Measurements from ENCODE around the gene FOXP1. TPM values are rescaled to one million over a fixed set of nuclear protein-coding genes. Genes with fewer than 3 reads are reported as not detected.

The FOXP1 gene
- total RNA-seq, 4 donors from 2014 or later: 169 to 300 (median 202) TPM

GRCh38 chr3:71547249-71548198 is 36.0 kb downstream of the FOXP1 start:
- Histone ChIP-seq H3K4me1 (peaks cover 7 to 67% (median 10%) of the 10 kb centered on the region in 3 donors), H3K27ac (peak overlapping the region in 3 of 4 donors; percentile 4 to 57 (median 30)), H3K36me3 (no peaks in the 10 kb centered on the region), H3K9me3 (no peaks in the 10 kb centered on the region), H3K27me3 (no peaks in the 10 kb centered on the region), H3K4me3 (no peak overlapping the region)
- ATAC-seq: peak; percentile 62
- TF ChIP-seq EP300 (IDR thresholded peaks at IDR 0.05) (no peak), POLR2A (IDR thresholded peaks at IDR 0.05) (no peak), CTCF (IDR thresholded peaks at IDR 0.05) (no peak), POLR2AphosphoS5 (IDR thresholded peaks at IDR 0.05) (no peak)
- 83% methylated on average over 4 of the region's 4 CpGs; no CpG with 5 or more reads in 1 of the 2 donors for WGBS, 2 donors (ENCODE audit: low coverage in 1 of 2)

GRCh38 chr3:71546821-71547220 is 36.7 kb downstream of the FOXP1 start:
- no peak for ATAC-seq
- Histone ChIP-seq H3K4me1 (peaks cover 10 to 74% (median 14%) of the 10 kb centered on the region in 3 donors), H3K27ac (peak overlapping the region in 3 of 4 donors; percentile 4 to 57 (median 30)), H3K4me3 (no peak overlapping the region), H3K9me3 (no peaks in the 10 kb centered on the region), H3K36me3 (no peaks in the 10 kb centered on the region), H3K27me3 (no peaks in the 10 kb centered on the region)
- TF ChIP-seq CTCF (IDR thresholded peaks at IDR 0.05) (no peak), POLR2A (IDR thresholded peaks at IDR 0.05) (no peak), POLR2AphosphoS5 (IDR thresholded peaks at IDR 0.05) (no peak), EP300 (IDR thresholded peaks at IDR 0.05) (no peak)
- WGBS, 2 donors (ENCODE audit: low coverage in 1 of 2): 66 to 92% methylated on average over 1 to 2 of the region's 2 CpGs

- Histone ChIP-seq H3K27me3 (no peaks in the 10 kb centered on the region), H3K27ac (no peak overlapping the region), H3K36me3 (no peaks in the 10 kb centered on the region), H3K4me1 (peaks cover 10 to 77% (median 18%) of the 10 kb centered on the region in 3 donors), H3K9me3 (no peaks in the 10 kb centered on the region), H3K4me3 (no peak overlapping the region)
- 74 to 84% methylated on average over 2 of the region's 2 CpGs for WGBS, 2 donors (ENCODE audit: low coverage in 1 of 2)
- no peak for TF ChIP-seq POLR2A (IDR thresholded peaks at IDR 0.05)
- TF ChIP-seq EP300 (IDR thresholded peaks at IDR 0.05): no peak
- TF ChIP-seq POLR2AphosphoS5 (IDR thresholded peaks at IDR 0.05): no peak
- TF ChIP-seq CTCF (IDR thresholded peaks at IDR 0.05): no peak
- no peak for ATAC-seq
Measured at GRCh38 chr3:71545330-71545729, 38.2 kb downstream of the FOXP1 start.

- Histone ChIP-seq H3K36me3 (no peaks in the 10 kb centered on the region), H3K9me3 (no peaks in the 10 kb centered on the region), H3K4me1 (peaks cover 10 to 71% (median 18%) of the 10 kb centered on the region in 3 donors), H3K4me3 (no peak overlapping the region), H3K27me3 (no peaks in the 10 kb centered on the region), H3K27ac (peak overlapping the region; percentile 79 to 89 (median 82))
- ATAC-seq: no peak
- TF ChIP-seq POLR2AphosphoS5 (IDR thresholded peaks at IDR 0.05) (no peak), POLR2A (IDR thresholded peaks at IDR 0.05) (no peak), CTCF (IDR thresholded peaks at IDR 0.05) (no peak), EP300 (IDR thresholded peaks at IDR 0.05) (no peak)
- WGBS, 2 donors (ENCODE audit: low coverage in 1 of 2): 25% methylated on average over 2 of the region's 3 CpGs; no CpG with 5 or more reads in 1 of the 2 donors
Measured at GRCh38 chr3:71543371-71544016, 40.0 kb downstream of the FOXP1 start.
